HS-27A (cell line): Measurements from ENCODE around the gene ATP6V0D1.
"Not testable (repeated sequence)": the region's sequence is repeated elsewhere in the genome, so short reads cannot be mapped to it uniquely, and the experiment has no call there.

Experiments
- DNase-seq: peaks from one replicate; pipeline ENCODE4 v3.0.0-alpha.2; 2012; ENCODE audit warnings: low read depth, missing footprints

The ATP6V0D1 gene

DNA sequence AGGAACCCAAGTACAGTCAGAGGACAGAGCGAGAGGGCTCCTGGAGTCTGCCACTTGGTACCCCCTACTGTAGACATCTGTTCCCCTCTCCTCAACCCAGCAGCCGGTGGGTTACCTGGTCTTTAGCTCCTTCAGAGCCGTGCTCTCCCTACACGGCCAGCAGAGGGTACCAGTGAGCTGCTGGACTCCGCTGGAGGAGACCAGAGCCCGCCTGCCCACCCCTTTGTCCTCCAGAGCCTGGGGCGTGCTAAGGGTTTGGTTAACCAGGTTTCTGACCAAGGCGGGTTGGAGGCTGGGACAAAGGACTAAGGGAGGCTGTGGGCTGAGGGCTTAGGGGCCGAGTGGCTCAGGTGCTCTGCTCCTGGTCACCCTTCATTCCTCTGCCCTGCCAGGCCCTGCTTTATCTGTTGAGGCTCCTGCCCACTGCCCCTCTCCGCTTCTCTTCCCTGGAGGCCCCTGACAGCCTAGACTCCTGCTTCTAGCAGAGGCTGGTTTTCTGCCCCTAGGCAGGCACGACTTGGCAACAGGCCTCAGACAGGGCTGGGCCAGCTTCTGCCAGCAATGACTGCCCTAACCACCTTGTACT is 52.7 kb downstream of the ATP6V0D1 start:
- no peak for DNase-seq

DNA sequence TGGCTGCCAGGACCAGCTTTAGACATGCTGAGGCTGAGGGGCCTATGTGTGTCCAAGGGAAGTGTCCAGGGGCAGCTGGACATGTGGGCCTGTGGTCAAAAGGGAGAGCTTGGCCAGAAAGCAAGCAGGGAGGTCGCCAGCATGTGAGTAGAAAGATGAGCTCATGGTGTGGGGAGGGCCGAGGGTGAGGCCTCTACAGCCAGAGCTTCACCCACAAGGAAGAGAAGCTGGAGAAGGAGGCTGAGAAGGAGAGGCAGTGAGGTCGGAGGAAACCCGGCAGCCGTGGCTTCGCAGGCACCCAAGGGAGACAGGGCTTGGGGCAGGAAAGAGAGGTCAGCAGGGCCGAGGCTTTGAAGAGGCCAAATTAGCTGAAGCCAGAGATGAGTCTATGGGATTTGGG is 54.0 kb downstream of the ATP6V0D1 start:
- DNase-seq = no peak

DNA sequence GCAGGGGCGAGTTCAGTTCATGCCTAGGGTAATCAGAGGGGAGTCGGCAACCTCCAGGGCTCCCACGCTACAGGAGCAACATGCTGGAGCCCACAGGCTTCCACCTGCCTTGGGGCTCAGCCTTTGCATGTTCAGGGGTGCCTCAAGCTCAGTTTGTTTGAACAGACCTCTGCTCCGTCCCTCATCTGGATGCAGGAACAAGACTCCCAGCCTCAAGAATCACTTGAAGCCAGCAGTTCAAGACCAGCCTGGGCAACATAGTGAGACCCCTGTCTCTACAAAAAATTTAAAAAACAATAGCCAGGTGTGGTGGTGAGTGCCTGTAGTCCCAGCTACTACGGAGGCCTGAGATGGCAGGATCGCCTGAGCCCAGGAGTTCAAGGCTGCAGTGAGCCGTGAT is 54.9 kb downstream of the ATP6V0D1 start:
- no peak for DNase-seq

DNA sequence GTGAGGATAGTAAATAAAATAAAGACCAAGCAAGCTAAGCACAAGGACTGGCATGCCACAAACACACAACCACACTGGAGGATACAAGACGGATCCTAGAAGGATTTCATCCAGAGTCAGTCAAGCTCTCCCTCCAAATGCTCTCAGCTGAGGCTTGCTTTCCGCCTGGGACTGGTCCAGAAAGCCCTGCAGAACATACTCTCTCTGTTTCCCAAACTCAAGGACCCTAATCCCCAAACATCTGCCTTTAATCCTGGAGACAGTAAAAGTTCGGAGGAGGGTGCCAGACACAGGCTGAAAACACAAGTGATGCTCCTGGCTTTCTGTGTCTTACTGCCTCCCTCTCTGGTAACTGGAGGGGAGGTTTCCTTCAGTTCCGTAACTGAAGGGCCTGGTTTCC is 55.4 kb downstream of the ATP6V0D1 start:
- DNase-seq = no peak

DNA sequence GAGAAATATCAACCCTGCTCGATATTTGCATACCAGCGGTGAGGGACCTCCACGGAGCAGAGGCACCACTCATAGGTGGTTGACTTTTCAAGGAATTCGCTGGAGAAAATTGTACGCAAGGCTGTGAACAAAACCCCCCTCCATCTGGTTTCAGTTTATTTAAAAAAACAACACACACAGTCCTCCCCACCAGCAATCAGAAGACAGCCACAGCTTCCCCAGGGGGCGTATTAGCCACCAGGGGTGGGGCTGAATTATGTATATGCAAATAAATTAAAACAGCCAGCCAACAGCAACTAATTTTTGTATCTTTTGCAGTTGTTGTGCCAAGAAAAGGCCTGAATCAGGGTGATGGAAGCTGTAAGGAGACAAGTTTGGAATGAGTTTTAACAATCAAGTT is 55.9 kb downstream of the ATP6V0D1 start:
- DNase-seq = no peak

DNA sequence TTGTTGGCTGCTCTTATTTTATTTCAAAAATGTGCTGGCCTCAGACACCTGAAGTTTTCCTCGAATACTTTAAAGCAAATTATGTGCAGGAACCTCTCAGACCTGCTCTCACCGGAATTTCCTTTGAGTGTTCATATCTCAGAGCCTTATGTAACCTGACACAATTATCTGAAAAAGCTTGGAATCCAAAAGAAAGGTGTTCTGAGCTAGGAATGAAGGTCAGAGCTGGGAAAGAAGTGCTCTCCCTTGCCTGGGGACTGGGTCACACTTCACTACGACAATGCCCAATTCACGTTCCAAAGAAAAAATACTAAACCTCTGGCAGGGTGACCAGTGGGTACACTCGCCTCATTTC is 56.7 kb downstream of the ATP6V0D1 start:
- no peak for DNase-seq

DNA sequence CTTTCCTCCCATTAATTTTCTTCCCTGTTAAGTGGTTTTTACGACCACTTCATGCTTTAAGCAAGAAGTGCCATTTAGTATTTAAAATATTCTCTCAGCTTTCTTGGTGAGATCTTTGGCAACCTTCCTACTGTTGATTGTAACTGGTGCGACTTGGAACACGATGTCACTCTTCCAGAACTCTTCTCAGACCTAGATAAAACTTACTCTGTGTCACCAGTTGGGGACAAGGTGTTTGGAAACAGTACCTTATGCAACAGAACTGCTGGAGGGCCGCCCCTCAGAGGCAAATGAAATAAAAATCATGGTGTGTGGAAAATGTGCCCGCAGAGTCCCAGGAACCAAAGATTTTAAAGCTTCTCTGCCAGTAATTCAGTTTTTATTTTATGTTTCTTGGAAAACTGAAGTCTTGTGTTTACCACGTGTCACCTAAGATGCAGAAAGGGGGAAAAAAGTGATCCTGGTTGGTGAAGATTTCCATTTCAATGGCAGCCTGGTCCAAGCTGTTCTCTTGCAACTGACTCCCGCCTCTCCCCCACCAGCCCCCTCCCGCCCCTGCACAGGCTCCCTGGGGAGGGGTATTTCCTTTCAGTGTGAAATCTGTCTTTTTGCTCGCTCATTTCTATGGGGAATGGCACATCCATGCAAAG is 57.2 kb downstream of the ATP6V0D1 start:
- DNase-seq = no peak

DNA sequence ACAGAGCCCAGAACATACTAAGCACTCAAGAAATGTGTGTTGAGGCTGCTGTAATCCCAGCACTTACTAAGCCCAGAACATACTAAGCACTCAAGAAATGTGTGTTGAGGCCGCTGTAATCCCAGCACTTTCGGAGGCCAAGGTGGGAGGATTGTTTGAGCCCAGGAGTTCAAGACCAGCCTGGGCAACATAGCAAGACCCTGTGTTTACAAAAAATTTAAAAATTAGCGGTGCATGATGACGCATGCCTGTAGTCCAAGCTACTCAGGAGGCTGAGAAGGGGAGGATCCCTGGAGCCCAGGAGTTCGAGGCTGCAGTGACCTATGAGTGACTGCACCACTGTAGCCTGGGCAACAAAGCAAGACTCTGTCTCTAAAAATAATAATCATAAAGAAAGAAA is 57.9 kb downstream of the ATP6V0D1 start:
- no peak for DNase-seq

DNA sequence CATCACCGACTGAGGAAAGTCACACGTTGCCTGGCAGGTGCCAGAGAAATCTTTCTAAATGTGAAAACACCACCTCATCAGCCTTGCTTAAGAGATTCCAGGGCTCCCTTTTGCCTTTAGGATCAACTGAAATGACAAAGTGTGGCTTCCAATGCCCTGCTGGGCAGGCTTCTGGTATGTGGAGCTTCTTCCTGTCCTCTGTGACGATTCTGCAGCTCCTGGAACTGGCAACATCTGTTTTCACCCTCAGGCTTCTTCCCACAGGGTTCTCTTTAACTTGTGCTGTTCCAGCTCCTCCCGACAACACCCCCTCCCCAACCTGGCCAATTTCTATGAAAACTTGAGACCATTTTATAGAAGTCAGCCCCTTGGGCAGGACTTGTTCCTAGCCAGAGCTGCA is 59.9 kb downstream of the ATP6V0D1 start:
- no peak for DNase-seq

DNA sequence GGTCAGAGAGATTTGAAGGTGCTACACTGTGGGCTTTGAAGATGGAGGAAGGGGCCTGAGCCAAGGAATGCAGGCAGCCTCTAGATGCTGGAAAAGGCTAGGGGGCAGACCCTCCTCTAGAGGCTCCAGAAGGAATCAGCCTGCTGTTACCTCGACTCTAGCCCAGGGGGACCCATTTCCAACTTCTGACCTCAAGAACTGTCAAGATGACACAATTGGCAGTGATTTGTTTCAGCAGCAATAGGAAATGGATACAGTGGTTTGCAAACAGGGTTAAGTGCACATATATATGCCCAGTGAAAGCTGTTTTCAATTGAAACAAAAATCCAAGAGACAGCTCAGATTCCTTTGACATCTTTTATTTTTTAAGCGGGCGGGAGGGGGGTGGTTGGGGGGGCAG is 61.0 kb downstream of the ATP6V0D1 start:
- no peak for DNase-seq

DNA sequence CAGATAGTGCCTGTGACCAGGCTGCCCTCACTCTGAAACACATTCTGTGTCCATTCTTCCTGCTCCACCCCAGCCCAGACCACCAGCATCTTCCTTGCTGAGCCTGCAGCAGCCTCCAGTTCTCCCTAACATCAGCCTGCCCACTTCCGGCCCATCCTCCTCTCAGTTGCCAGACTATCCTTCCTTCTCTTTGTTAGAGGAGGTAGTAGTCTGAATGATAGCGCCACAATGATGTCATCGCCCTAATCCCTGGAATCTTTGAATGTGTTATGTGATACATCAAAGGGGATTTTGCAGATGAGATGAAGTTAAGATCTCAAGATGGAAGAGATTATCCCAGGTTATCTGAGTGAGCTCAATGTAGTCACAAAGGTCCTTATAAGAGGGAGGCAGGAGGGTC is 61.5 kb downstream of the ATP6V0D1 start:
- no peak for DNase-seq

DNA sequence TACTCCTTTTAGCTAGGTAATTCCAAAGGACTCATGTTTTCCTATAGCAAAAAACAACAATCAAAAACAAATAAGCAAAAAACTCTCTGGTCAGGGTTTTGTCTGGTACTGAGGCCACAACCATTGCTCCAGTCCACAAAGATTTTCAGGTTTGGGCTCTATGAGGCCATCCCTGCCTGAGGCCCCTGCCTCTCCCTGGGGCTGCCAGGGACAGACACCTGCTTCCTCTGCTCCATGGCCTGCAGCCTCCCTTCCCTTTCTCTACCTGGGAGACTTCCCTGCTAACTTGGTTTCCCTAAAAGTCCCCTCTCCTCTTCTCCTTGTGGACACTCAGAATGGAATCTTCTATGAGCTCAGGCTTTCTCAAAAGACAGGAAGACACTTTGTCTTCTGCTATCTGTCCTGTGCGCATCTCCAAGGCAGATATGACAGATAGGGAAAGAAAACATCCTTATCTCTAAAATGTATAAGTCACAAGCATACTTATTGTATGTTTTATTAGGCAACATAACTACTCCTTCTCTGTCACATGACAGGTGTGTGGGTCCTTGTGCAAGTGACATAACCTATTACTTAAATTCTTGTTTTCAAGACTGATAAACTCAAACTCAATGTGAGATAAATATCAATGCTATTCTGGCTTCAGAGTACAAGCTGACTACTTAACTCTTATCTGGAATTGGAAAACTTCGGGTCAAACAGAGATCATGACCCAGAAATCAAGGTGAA is 63.5 kb downstream of the ATP6V0D1 start:
- no peak for DNase-seq

DNA sequence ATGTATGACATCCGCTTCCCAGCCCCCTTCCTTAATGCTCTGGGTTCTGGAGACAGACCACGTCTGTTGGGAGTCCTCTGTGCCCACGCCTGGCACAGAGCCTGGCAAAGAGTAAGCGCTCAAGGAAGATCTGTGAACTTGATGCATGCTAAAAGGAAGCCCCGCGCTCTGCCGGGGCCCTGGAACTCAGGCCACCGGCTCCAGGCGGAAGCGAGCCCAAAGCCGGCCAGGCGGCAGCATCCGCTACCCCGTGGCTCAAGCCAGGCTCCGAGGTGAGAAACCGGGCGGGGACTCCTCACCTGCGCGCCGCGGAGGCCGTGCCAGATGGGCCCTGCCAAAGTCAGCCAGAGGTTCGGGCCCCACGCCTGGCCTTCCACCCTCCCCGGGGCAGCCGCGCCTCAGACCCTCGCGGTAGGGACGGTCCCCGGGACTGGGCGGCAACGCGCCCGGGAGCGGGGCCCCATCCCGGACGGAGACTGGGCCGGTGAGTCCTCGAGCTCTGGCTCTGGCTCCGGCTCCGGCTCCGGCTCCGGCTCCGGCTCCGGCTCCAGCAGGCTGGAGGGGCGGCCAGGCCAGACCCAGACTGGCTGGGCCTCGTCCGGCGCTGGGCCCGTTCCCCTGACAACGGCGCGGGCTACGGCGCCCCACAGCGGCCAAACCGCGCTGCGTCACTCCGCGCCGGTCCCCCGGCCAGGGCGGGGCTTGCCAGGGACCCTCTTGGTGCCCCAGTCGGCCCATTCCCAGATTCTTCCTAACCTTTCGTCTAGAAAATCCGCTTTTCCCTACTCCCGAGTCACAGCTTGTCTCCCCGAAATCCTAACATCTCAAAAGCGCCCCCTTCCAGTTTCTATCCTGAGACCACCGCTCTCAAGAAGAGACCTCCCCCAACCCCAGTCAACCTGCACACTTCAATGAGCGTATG is 64.8 kb downstream of the ATP6V0D1 start, which contains the start of gene ZDHHC1:
ZDHHC1 (minus strand) TSS at position 606 of the 922 bp plus-strand sequence. CDS start 8,702 bp downstream, outside the sequence.
- no peak for DNase-seq

DNA sequence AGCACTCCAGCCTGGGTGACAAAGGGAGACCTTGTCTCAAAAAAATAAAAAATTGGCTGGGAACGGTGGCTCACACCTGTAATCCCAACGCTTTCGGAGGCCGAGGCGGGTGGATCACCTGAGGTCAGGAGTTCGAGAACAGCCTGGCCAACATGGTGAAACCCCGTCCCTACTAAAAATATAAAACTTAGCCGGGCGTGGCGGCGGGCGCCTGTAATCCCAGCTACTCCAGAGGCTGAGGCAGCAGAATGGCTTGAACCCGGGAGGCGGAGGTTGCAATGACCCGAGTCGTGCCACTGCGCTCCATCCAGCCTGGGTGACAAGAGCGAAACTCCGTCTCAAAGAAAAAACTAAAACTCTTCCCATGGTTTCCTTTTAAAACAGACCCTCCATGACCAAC is 65.5 kb downstream of the ATP6V0D1 start:
- not testable (repeated sequence) for DNase-seq

DNA sequence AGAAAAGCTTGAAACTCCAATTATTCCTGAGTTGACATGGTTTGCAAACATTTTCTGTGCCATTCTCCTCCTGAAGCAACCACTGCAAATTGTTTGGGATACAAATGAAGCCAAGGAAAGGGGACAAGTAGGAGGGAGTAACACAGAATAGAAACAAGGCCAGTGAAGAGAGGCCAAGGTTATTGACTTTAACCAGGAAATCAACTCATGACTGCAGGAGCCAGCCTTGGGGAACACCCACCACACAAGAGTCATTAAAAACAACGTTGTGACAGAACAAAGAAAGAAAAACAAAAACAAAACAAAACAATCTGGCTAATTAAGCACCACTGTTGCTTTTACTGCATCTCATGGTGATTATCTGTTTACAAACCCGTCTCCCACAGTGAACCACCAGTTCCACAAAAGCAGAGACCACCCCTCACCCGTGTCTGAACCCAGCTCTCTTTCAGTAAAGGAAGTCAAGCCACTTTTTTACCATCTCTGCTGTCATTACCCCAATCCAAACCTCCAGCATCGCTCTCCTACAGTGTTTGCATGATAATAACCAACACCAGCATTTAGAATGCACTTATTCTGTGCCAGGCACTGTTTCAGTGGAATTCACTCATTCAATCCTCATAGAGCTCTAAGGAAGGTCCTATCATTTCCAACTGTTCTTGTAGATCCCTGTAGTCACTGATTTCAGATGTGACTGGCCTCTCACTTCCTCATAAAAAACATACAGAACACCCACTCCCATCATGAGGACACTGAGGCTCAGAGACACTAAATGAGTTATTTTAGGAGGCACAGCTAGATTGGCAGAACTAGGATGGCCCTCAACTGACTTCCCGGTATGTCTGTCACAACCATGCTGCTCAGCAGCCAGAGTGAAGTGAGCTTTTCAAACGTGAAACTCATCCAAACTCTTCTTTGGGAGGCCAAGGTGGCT is 66.7 kb downstream of the ATP6V0D1 start:
- no peak for DNase-seq

DNA sequence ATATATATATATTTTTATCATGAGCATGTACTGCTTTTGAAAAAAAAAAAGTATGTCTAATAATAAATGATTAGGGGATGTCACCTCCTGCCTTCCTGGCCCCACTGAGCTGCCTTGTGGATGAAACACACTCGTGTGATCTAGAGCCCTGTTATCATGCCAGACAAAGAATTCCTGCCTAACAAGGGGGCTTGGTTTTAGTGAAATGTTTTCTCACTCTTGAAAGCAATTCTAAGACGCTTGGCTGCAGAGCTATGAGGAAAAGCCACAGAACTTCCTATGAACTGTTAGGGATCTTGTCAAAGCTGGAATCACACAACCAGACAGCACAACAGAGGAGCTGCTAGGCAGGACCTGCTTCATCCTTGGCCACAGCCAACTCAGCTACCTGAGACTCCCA is 68.7 kb downstream of the ATP6V0D1 start:
- no peak for DNase-seq

DNA sequence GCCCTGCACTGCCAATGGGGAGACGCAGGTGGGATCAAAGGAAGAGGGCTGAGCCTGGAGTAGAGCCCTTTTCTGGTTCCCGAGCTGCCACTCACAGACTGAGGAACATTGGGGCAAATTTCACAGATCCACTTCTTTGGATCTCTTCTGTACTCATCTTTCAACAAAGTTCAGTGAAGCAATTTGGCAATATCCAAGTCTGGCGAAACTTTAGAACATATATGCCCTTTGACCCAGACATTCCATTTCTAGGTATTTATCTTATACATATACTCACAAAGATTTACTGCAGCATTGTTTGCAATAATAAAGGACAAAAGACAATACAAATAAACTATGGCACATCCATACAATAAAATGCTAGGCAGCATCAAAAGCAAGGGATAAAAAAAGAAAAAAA is 69.6 kb downstream of the ATP6V0D1 start:
- DNase-seq = no peak

DNA sequence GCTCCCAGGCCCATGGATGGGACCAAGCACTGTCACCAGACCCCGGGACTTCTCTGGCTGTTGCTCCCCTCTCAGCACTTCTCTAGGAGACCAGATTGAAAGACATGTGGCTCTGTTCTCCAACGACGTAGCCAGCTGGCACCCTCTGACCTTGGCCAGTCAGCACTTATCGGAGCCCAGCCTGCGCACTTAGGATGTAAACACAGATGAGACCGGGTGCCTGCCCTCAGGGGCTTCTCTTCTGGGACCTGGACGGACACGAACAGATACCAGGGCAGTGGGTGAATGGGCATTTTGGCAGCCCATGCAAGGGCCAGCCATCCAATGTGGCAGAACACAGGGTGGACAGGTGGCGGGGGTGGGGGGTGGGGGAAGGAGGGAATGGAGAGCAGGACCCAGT is 71.3 kb downstream of the ATP6V0D1 start:
- no peak for DNase-seq

DNA sequence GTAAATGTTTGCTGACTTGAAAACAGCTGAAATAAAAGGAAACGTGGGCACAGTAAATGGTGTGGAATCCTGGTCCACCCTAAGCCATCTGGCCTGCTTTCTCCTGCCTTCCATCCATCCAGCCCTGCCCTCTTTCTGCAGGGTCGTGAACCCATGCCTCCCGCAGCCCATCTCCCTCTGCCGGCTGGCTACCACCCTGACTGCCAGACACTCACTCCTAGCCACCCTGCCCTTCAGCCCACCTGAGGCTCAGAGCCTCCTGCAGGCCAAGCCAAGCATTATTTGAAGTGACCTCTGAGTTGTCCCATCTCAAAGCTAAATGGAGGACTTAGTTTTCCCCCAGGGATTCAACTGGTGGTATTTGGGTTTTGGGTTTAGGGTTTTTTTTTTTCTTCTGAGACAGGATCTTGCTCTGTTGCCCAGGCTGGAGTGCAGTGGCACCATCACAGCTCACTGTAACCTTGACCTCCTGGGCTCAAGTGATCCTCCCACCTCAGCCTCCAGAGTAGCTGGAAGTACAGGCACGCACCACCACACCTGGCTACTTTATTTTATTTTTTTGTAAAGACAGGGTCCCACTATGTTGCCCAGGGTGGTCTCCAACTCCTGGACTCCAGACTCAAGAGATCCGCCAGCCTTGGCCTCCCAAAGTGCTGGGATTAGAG is 73.0 kb downstream of the ATP6V0D1 start:
- no peak for DNase-seq

DNA sequence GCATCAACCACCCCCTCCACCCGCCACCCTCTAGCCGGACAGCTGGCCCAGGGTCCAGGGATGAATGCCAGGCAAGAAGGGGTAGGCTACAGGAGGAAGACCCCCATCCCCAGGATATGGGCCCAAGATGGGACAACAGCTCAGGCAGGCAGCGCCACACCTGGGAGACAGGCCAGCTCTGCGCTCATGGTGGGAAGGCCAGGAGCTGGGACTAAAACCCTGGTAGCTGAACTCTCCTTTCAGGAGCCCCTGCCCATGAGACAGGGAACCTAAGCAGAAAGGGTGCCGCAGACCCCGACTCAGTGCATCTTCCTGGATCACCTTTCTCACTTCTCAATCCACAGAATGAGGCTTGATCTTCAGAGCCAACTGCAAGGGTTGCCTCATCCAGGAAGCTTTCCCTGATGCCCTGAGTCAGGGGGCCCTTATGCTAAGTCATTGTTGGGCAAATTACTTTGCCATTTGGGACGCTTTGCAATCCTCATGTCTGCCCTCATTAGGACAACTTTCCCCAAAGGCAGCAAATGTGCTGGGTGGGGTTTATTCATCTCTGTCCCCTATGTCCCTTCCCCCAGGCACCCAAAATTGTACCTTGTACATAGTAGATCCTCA is 73.7 kb downstream of the ATP6V0D1 start:
- DNase-seq = no peak
